GM19035 (cell line): ENCODE results near the gene EPB41L2.
"Not testable (repeated sequence)": the region's sequence is repeated elsewhere in the genome, so short reads cannot be mapped to it uniquely, and the experiment has no call there.

ENCODE experiments used
- ATAC-seq: cut with Tn5 transposase; IDR thresholded peaks from one replicate; pipeline ENCODE4 v1.9.1; 2021; ENCODE audit not compliant: unreplicated experiment

Gene EPB41L2

DNA sequence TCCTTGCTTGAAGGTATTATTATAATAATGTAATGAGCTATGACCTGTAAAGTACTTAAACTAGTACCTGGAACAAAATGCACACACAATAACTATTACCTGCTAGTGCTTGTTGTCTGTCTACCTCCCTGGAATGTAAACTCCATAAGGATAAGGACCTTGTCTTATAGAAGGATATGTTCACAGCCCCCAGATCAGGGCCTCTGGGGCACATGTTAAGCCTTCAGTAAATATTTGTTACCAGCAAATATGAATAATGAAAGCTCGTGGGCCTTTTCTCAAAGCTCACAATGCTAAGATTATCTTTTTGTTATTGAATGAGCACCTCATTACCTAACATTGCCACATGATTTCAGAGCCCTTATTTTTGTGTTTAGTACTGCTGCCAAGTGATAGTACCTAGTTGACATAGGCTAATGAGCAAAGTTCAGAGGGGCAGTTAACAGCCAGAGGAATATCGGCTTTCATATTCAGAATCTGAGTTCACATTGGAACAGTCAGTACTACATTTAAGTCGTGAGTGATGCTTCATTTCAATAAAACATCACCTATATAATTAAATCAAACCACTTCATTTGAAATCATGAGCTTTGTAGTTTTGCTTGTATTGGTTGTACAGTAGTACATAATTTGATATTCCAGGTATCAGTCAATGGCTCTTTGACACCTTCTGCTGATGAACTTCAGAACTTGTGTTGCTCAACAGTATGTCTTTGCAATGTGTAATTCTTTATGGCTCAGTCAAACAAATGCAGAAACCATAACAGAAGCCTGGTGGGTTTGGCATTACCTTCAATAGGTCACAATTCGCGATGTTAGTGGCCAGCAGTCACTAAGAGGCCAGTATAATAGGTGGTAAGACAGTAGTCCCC is 247.6 kb downstream of the EPB41L2 start:
- ATAC-seq = no peak

- no peak for ATAC-seq
Measured at GRCh38 chr6:130814506-130814905, 248.5 kb downstream of the EPB41L2 start.

DNA sequence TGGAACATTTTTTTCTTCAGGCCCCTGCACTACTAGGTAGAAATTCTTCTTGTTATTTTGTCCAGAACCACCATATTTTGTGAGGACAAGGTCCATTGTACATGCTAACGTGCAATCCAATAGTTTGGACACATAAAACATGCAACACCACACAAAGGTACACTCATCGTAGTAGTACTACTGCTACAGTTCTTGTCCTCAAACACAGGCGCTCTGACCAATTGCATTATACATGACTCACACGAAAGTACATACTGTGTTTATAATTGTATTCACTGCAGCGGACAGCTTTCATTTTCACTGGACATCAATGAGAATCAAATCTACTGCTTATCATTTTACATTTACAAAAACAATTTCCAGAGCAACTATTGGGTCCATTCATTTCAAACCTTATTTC is 251.1 kb downstream of the EPB41L2 start:
- ATAC-seq = no peak

GRCh38 chr6:130810307-130811030 is 252.6 kb downstream of the EPB41L2 start:
- ATAC-seq = no peak

DNA sequence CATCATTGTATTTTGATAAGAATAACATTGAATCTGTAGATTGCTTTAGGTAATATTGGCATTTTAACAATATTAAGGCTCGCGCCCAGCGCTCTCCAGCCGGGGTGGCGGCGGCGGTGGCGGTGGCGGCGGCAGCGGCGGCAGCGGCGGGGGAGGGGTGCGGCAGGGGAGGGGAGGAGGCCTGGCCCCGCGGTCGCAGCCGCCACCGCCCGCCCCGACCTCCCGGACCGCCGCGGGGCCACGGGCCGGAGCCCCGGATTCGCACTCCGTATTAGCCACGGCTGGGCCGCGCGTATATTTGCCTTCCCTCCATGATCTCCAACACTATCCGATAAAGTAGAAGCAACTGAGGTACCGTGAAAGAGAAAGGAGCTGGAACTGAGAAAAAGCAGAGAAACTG is 261.7 kb downstream of the EPB41L2 start:
- not testable (repeated sequence) for ATAC-seq

- ATAC-seq = no peak
Measured at GRCh38 chr6:130797061-130797460, 266.0 kb downstream of the EPB41L2 start.

GRCh38 chr6:130796313-130796905 is 266.6 kb downstream of the EPB41L2 start:
- ATAC-seq = no peak

GRCh38 chr6:130794738-130795137 is 268.3 kb downstream of the EPB41L2 start:
- no peak for ATAC-seq

GRCh38 chr6:130794010-130794697 is 268.9 kb downstream of the EPB41L2 start:
- no peak for ATAC-seq
